ENCODE data around the gene SMAD2. TPM values are rescaled to one million over a fixed set of nuclear protein-coding genes. Genes with fewer than 3 reads are reported as not detected.

SMAD2 gene
- total RNA-seq, 1 donor from 2014 or later: 28.5 TPM

DNA sequence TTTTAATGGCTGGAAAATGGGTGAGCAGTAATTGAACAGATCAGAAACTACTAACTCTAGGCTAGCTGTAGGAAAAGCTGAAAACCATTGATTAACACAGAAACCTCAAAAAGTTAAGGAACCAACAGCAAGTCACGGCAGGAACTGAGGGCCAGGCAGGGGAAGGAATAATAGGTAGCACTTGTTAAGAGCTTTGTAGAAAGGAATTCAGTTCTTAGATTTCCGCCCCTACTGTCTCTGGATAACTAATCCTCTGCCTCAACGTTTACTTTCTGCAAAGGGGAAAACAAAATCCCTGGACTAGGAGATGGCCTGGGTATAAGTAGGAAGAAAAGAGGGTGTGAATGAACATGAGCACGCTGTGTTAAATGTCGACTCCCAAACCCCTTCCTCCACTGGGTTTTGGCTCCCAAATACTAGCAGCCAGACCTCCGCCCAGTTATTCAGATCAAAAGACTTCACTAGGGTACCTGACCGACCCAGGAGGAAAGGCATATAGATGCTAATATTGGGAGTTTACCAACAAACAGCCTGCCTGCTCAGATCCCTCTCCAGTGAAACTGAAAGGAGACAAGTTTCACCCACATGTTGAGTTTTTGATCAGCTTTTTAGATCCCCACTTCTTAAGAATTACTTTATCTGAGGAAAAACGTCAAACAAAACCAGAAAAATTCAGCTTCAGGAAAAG lies 12.4 kb downstream of the SMAD2 start:
- H3K9me3 ChIP-seq: no peaks in the 10 kb centered on the region
- peaks cover 38% of the 10 kb centered on the region for H3K4me1 ChIP-seq
- TF ChIP-seq POLR2AphosphoS5 (IDR thresholded peaks at IDR 0.05; ENCODE audit: insufficient read depth in 1 of 2, low read depth in 1 of 2): no peak
- TF ChIP-seq CTCF (IDR thresholded peaks at IDR 0.05): no peak
- TF ChIP-seq POLR2A (IDR thresholded peaks at IDR 0.05): no peak
- H3K27ac ChIP-seq: no peak overlapping the region
- no peaks in the 10 kb centered on the region for H3K36me3 ChIP-seq
- DNase-seq (ENCODE audit: extremely low spot score in 2 of 2): no peak
- no peaks in the 10 kb centered on the region for H3K27me3 ChIP-seq
- intact Hi-C loops (cut with DNase I): no loop called here
- H3K4me3 ChIP-seq: no peak overlapping the region

GRCh38 chr18:47915930-47916329 lies 14.5 kb downstream of the SMAD2 start:
- TF ChIP-seq POLR2AphosphoS5 (IDR thresholded peaks at IDR 0.05; ENCODE audit: insufficient read depth in 1 of 2, low read depth in 1 of 2): no peak
- no peak for TF ChIP-seq CTCF (IDR thresholded peaks at IDR 0.05)
- no peak for TF ChIP-seq POLR2A (IDR thresholded peaks at IDR 0.05)
- Histone ChIP-seq H3K27me3 (no peaks in the 10 kb centered on the region), H3K36me3 (no peaks in the 10 kb centered on the region), H3K9me3 (no peaks in the 10 kb centered on the region), H3K27ac (no peak overlapping the region), H3K4me1 (peaks cover 34% of the 10 kb centered on the region), H3K4me3 (no peak overlapping the region)
- intact Hi-C loops (cut with DNase I): no loop called here
- DNase-seq (ENCODE audit: extremely low spot score in 2 of 2): no peak

DNA sequence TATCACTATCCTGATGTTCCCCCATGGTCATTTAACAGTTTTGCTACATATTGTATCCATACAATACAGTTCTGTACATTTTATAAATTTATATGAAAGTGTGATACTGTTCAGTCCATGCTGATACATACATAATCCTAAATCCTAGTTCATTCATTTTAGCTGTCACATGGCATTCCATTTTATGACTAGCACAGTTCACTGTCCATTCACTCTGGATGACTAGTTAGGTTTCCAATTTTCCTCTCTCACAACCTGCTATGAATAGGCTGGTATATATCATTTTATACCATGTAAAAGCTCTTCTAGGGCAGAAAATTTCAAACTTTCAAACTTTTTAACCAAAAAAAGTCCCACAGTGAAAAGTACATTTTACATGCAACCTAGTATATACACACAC lies 15.2 kb downstream of the SMAD2 start:
- Histone ChIP-seq H3K27me3 (no peaks in the 10 kb centered on the region), H3K9me3 (no peaks in the 10 kb centered on the region), H3K27ac (no peak overlapping the region), H3K36me3 (no peaks in the 10 kb centered on the region), H3K4me3 (no peak overlapping the region), H3K4me1 (peaks cover 34% of the 10 kb centered on the region)
- TF ChIP-seq POLR2A (IDR thresholded peaks at IDR 0.05) (no peak), CTCF (IDR thresholded peaks at IDR 0.05) (no peak), POLR2AphosphoS5 (IDR thresholded peaks at IDR 0.05; ENCODE audit: insufficient read depth in 1 of 2, low read depth in 1 of 2) (no peak)
- intact Hi-C loops (cut with DNase I): no loop called here
- DNase-seq (ENCODE audit: extremely low spot score in 2 of 2): no peak

GRCh38 chr18:47912794-47913585 lies 17.5 kb downstream of the SMAD2 start:
- intact Hi-C loops (cut with DNase I): no loop called here
- Histone ChIP-seq H3K4me3 (no peak overlapping the region), H3K9me3 (no peaks in the 10 kb centered on the region), H3K36me3 (no peaks in the 10 kb centered on the region), H3K27me3 (no peaks in the 10 kb centered on the region), H3K4me1 (peaks cover 34% of the 10 kb centered on the region), H3K27ac (peak overlapping the region; percentile 25)
- TF ChIP-seq POLR2A (IDR thresholded peaks at IDR 0.05) (no peak), CTCF (IDR thresholded peaks at IDR 0.05) (no peak)
- no peak for DNase-seq (ENCODE audit: extremely low spot score in 2 of 2)

- Histone ChIP-seq H3K9me3 (no peaks in the 10 kb centered on the region), H3K4me1 (peaks cover 34% of the 10 kb centered on the region), H3K27me3 (no peaks in the 10 kb centered on the region), H3K4me3 (no peak overlapping the region), H3K27ac (no peak overlapping the region), H3K36me3 (no peaks in the 10 kb centered on the region)
- intact Hi-C loops (cut with DNase I): no loop called here
- TF ChIP-seq POLR2A (IDR thresholded peaks at IDR 0.05): no peak
- no peak for TF ChIP-seq CTCF (IDR thresholded peaks at IDR 0.05)
- TF ChIP-seq POLR2AphosphoS5 (IDR thresholded peaks at IDR 0.05; ENCODE audit: insufficient read depth in 1 of 2, low read depth in 1 of 2): no peak
- DNase-seq (ENCODE audit: extremely low spot score in 2 of 2): no peak
These were observed 18.1 kb downstream of the SMAD2 start for GRCh38 chr18:47912343-47912742.
